RPMI8226 (cell line): ENCODE data around the gene MGAT3.

Experiments used
- DNase-seq: peaks from one replicate; pipeline ENCODE4 v3.0.0-alpha.2; 2015

Gene MGAT3

GRCh38 chr22:39532215-39533073 lies 75.6 kb downstream of the MGAT3 start, which contains the start of gene RPS19BP1:
Gene RPS19BP1 (minus strand): TSS chr22:39532748. CDS start chr22:39532738, 10 bp downstream.
- peak; percentile 100 for DNase-seq

- DNase-seq, result no peak
These were observed 77.3 kb downstream of the MGAT3 start for GRCh38 chr22:39534092-39534506.

- peak; percentile 83 for DNase-seq
These were observed 78.0 kb downstream of the MGAT3 start for GRCh38 chr22:39534591-39535356.

GRCh38 chr22:39535357-39535725 lies 78.5 kb downstream of the MGAT3 start:
- DNase-seq, result no peak

- no peak for DNase-seq
These were observed 79.1 kb downstream of the MGAT3 start for GRCh38 chr22:39535831-39536449.

- DNase-seq, result no peak
These were observed 79.9 kb downstream of the MGAT3 start for GRCh38 chr22:39536711-39537110.

GRCh38 chr22:39537975-39538374 lies 81.2 kb downstream of the MGAT3 start:
- no peak for DNase-seq
